Right lobe of liver (tissue), 6 donors: ENCODE measurements around the gene INO80E. TPM values are rescaled to one million over a fixed set of nuclear protein-coding genes. Genes with fewer than 3 reads are reported as not detected.

Experiments used
- ATAC-seq, 4 donors: fragments of 200-7000 bp; cut with Tn5 transposase; one replicate each; pipeline ENCODE4 v1.9.1; 2020; ENCODE audit warnings: mild to moderate bottlenecking in 4 of 4, moderate library complexity in 4 of 4
- DNase-seq, 3 donors: peaks; one replicate each; pipeline ENCODE4 v3.0.0-alpha.2; 2020
- H3K27ac ChIP-seq, 3 donors: fragments of 200-600 bp; one replicate each; pipeline ENCODE4 v1.8.0; 2022
- H3K27me3 ChIP-seq, 2 donors: fragments of 200-600 bp; one replicate each; pipeline ENCODE4 v1.8.0; 2022
- H3K36me3 ChIP-seq, 4 donors: fragments of 200-600 bp; sonication (generic) in 1 of 4; one replicate each; pipeline versions ENCODE4 v1.5.1 to v1.8.0; 2017 to 2022; ENCODE audit warnings: control low read depth in 1 of 4
- H3K4me1 ChIP-seq, 4 donors: fragments of 200-600 bp; sonication (generic) in 1 of 4; one replicate each; pipeline versions ENCODE4 v1.5.1 to v1.8.0; 2017 to 2022; ENCODE audit warnings: control low read depth in 1 of 4
- H3K4me3 ChIP-seq, 3 donors: fragments of 200-600 bp; one replicate each; pipeline ENCODE4 v1.8.0; 2022
- H3K9me3 ChIP-seq, 4 donors: fragments of 200-600 bp; sonication (generic) in 1 of 4; one replicate each; pipeline versions ENCODE4 v1.5.1 to v1.8.0; 2017 to 2022; ENCODE audit warnings: control low read depth in 1 of 4
- CTCF ChIP-seq, 4 donors: fragments of 200-600 bp in 3 of 4; fragments of 450-650 bp in 1 of 4; IDR thresholded peaks; one replicate each; pipeline versions ENCODE4 v1.5.1 to v1.8.0; 2016 to 2022; ENCODE audit warnings: antibody characterized with exemption in 4 of 4, mild to moderate bottlenecking in 2 of 4
- POLR2A ChIP-seq: fragments of 450-650 bp; IDR thresholded peaks from one replicate; pipeline ENCODE4 v1.6.1; 2017; ENCODE audit warnings: antibody characterized with exemption, mild to moderate bottlenecking
- WGBS: methylation state at CpG from one replicate; pipeline ENCODE4 v1.1.6; 2018; ENCODE audit warnings: low coverage, low lambda C conversion rate; ENCODE audit not compliant: insufficient coverage; ENCODE audit errors: missing lambda C conversion rate; 5-methylcytosine and 5-hydroxymethylcytosine counted together
- intact Hi-C, 2 donors: fragments of 100-400 bp; cut with DNase I; formaldehyde crosslinking; loops; one replicate each; pipeline versions ENCODE4 v1.11.2 to v1.14.1; 2022
- total RNA-seq, 6 experiments: library from RNA; depleted of rRNA in 2 of 6; stranded (reverse); fragments of >200 nt in 2 of 6; fragmentation: NEBNext Ultra II Directional in 3 of 6; extraction: Animal tissue kit (Norgen Biotek cat#: 25700) in 3 of 6; gene quantifications; one replicate each; pipeline versions ENCODE4 v1.1.0 to v1.2.4, GENCODE V29; 2016 to 2023
- donor health status: DM: no; HTN: yes; CAD: no.
- donor health status: DM: no; HTN: no; CAD: no.
- donor health status: DM: no; HTN: no; CAD: no.
- donor health status: DM: no; HTN: yes; CAD: no.
- donor health status: DM: no; HTN: yes; CAD: no.

INO80E gene
- total RNA-seq, 6 experiments from 2014 or later = 22.3 to 45.8 (median 33.2) TPM

- ATAC-seq (no peak), DNase-seq (no peak)
- H3K9me3 ChIP-seq = no peaks in the 10 kb centered on the region
- H3K4me3 ChIP-seq = peak overlapping the region; percentile 79 to 98 (median 95)
- H3K27ac ChIP-seq = no peak overlapping the region
- H3K27me3 ChIP-seq = no peaks in the 10 kb centered on the region
- WGBS = 40% methylated on average over 4 of the region's 5 CpGs
- peaks cover 5 to 32% (median 16%) of the 10 kb centered on the region in 4 donors for H3K36me3 ChIP-seq
- intact Hi-C loops = no loop called here
- TF ChIP-seq POLR2A = no peak
- no peak for TF ChIP-seq CTCF (IDR thresholded peaks at IDR 0.05)
- H3K4me1 ChIP-seq = peaks cover 0 to 22% (median 10%) of the 10 kb centered on the region in 4 donors
These were observed 20.9 kb upstream of the INO80E start for GRCh38 chr16:29975134-29975538.

- Histone ChIP-seq H3K36me3 (peaks cover 5 to 40% (median 18%) of the 10 kb centered on the region in 4 donors), H3K27me3 (no peaks in the 10 kb centered on the region), H3K4me3 (peak overlapping the region in 1 of 3 donors; percentile 7), H3K4me1 (peaks cover 0 to 22% (median 10%) of the 10 kb centered on the region in 4 donors), H3K9me3 (no peaks in the 10 kb centered on the region), H3K27ac (peak overlapping the region in 1 of 3 donors; percentile 29)
- DNase-seq = peak in 1 of 3 donors; percentile 46
- ATAC-seq = no peak
- intact Hi-C loops = no loop called here
- TF ChIP-seq CTCF (IDR thresholded peaks at IDR 0.05) = no peak
- no peak for TF ChIP-seq POLR2A
- 34% methylated on average over 5 of the region's 6 CpGs for WGBS
These were observed 20.1 kb upstream of the INO80E start for GRCh38 chr16:29975811-29976511.

- WGBS = 88% methylated on average over 5 of the region's 9 CpGs
- intact Hi-C loops = no loop called here
- Histone ChIP-seq H3K27me3 (no peaks in the 10 kb centered on the region), H3K27ac (peak overlapping the region in 1 of 3 donors; percentile 16), H3K4me1 (peaks cover 0 to 22% (median 10%) of the 10 kb centered on the region in 4 donors), H3K9me3 (no peaks in the 10 kb centered on the region), H3K36me3 (peaks cover 5 to 46% (median 26%) of the 10 kb centered on the region in 4 donors), H3K4me3 (no peak overlapping the region)
- ATAC-seq = no peak
- TF ChIP-seq POLR2A = no peak
- TF ChIP-seq CTCF (IDR thresholded peaks at IDR 0.05) = no peak
- DNase-seq = no peak
These were observed 18.8 kb upstream of the INO80E start for GRCh38 chr16:29977063-29977825.

GRCh38 chr16:29978081-29978480 lies 18.0 kb upstream of the INO80E start:
- intact Hi-C loops = no loop called here
- H3K4me3 ChIP-seq = no peak overlapping the region
- H3K9me3 ChIP-seq = no peaks in the 10 kb centered on the region
- H3K27ac ChIP-seq = no peak overlapping the region
- H3K27me3 ChIP-seq = no peaks in the 10 kb centered on the region
- H3K36me3 ChIP-seq = peaks cover 5 to 55% (median 26%) of the 10 kb centered on the region in 4 donors
- DNase-seq (no peak), ATAC-seq (no peak)
- WGBS = 80% methylated on average over 3 of the region's 9 CpGs
- H3K4me1 ChIP-seq = peaks cover 0 to 22% (median 10%) of the 10 kb centered on the region in 4 donors
- TF ChIP-seq POLR2A (no peak), CTCF (IDR thresholded peaks at IDR 0.05) (no peak)
